ENCODE results near the gene STAM2.
"Not testable (repeated sequence)": the region's sequence is repeated elsewhere in the genome, so short reads cannot be mapped to it uniquely, and the experiment has no call there.

GRCh38 chr2:152197508-152198284 lies 22.1 kb upstream of the STAM2 start:
- not testable (repeated sequence) for TF ChIP-seq CTCF (IDR thresholded peaks at IDR 0.05; ENCODE audit: extremely low read depth in 1 of 2, insufficient read depth in 1 of 2, low read depth in 1 of 2, low read length in 2 of 2); POLR2A (IDR thresholded peaks at IDR 0.05; ENCODE audit: low read depth, low read length)

Data from endothelial cell of umbilical vein (primary cell).